Esophagus squamous epithelium (tissue), 4 donors: Measurements from ENCODE around the gene TMCC2.

Experiments
- CTCF ChIP-seq, 6 experiments: fragments of 450-650 bp in 4 of 6; fragments of 200-600 bp in 2 of 6; sonication (generic) in 2 of 6; IDR thresholded peaks; one replicate each; pipeline ENCODE4 v1.5.1; 2016 to 2019; ENCODE audit warnings: antibody characterized with exemption in 6 of 6, mild to moderate bottlenecking in 4 of 6, moderate library complexity in 4 of 6
- POLR2A ChIP-seq, 4 donors: fragments of 450-650 bp; IDR thresholded peaks; one replicate each; pipeline ENCODE4 v1.6.1; 2017; ENCODE audit warnings: antibody characterized with exemption in 4 of 4, mild to moderate bottlenecking in 4 of 4, moderate library complexity in 3 of 4

- no peak for TF ChIP-seq POLR2A (IDR thresholded peaks at IDR 0.05)
- TF ChIP-seq CTCF (IDR thresholded peaks at IDR 0.05) = no peak
Measured at GRCh38 chr1:205225901-205226765, 1.6 kb upstream of the TMCC2 start.
